Cardiac ventricle fibroblast (primary cell): ENCODE data around the gene SMAD5. TPM values are rescaled to one million over a fixed set of nuclear protein-coding genes. Genes with fewer than 3 reads are reported as not detected.

ENCODE experiments used
- total RNA-seq: library from RNA; depleted of rRNA; stranded (reverse); fragments of >200 nt; gene quantifications from 2 replicates; pipeline ENCODE4 v1.2.3, GENCODE V29; 2015

The SMAD5 gene
- total RNA-seq = 57.4 and 68.7 TPM in 2 replicates

GRCh38 chr5:136132557-136133221 lies at the start of gene SMAD5:
Gene SMAD5, plus strand, starts transcription at chr5:136132845. Its CDS starts 20,916 bp downstream, at chr5:136153761.

GRCh38 chr5:136192526-136193321 lies 60.1 kb downstream of the SMAD5 start, which contains the start of gene SMIM32:
Gene SMIM32, minus strand, starts transcription at chr5:136193162. Its CDS starts 638 bp downstream, at chr5:136192524.

Other genes with a start within 250 kb of the SMAD5 start
- gene IL9, start 237.0 kb upstream of the SMAD5 start, total RNA-seq = not detected in 2 replicates
- gene LECT2, start 177.9 kb upstream of the SMAD5 start, total RNA-seq = not detected in 2 replicates
- 319 and 366 TPM in 2 replicates for gene TGFBI, start 103.9 kb upstream of the SMAD5 start, total RNA-seq
- not detected in 2 replicates for gene SMIM32, start 60.3 kb downstream of the SMAD5 start, total RNA-seq
- not detected in 2 replicates for gene TRPC7, start 232.7 kb downstream of the SMAD5 start, total RNA-seq